Kidney (tissue), 14 donors: ENCODE results near the gene WDR81. TPM values are rescaled to one million over a fixed set of nuclear protein-coding genes. Genes with fewer than 3 reads are reported as not detected.

ENCODE experiments used
- DNase-seq, 5 donors: peaks; one replicate each; pipeline ENCODE4 v3.0.0-alpha.2; 2013 to 2020
- FAIRE-seq: peaks from 2 replicates; lab custom pipeline; 2012; peaks lifted over from hg19 to GRCh38; lab: Jason Lieb, UNC
- H3K27ac ChIP-seq, 2 donors: one replicate each; pipeline ENCODE4 v1.7.0; 2013; ENCODE audit warnings: low read depth in 2 of 2, low read length in 2 of 2, inconsistent platforms in 1 of 2
- H3K27me3 ChIP-seq: one replicate; pipeline ENCODE4 v1.7.1; 2013; ENCODE audit warnings: low read length, inconsistent platforms; ENCODE audit not compliant: control insufficient read depth, insufficient read depth
- H3K36me3 ChIP-seq, 3 donors: one replicate each; pipeline versions ENCODE4 v1.7.0 to v1.7.1; 2013; ENCODE audit warnings: low read length in 3 of 3, control low read depth in 1 of 3, inconsistent platforms in 1 of 3; ENCODE audit not compliant: insufficient read depth in 3 of 3, control insufficient read depth in 2 of 3
- H3K4me1 ChIP-seq, 3 donors: one replicate each; pipeline versions ENCODE4 v1.7.0 to v1.7.1; 2013; ENCODE audit warnings: low read length in 3 of 3, inconsistent platforms in 1 of 3, low read depth in 1 of 3; ENCODE audit not compliant: control insufficient read depth in 2 of 3, insufficient read depth in 2 of 3
- H3K4me3 ChIP-seq, 3 donors: one replicate each; pipeline versions ENCODE4 v1.7.0 to v1.8.1; 2013; ENCODE audit warnings: low read length in 3 of 3, control low read depth in 1 of 3, inconsistent platforms in 1 of 3
- H3K9ac ChIP-seq, 3 donors: one replicate each; pipeline versions ENCODE4 v1.7.0 to v1.7.1; 2013; ENCODE audit warnings: low read length in 3 of 3, control low read depth in 1 of 3, inconsistent platforms in 1 of 3
- H3K9me3 ChIP-seq, 3 donors: one replicate each; pipeline versions ENCODE4 v1.7.0 to v1.7.1; 2013; ENCODE audit warnings: low read length in 3 of 3, control low read depth in 1 of 3, inconsistent platforms in 1 of 3; ENCODE audit not compliant: control insufficient read depth in 2 of 3, insufficient read depth in 1 of 3
- intact Hi-C: fragments of 100-400 bp; cut with DNase I; formaldehyde crosslinking; loops from one replicate; pipeline ENCODE4 v1.11.1; 2022
- polyA plus RNA-seq: library from polyadenylated mRNA; stranded (reverse); fragments of 350-450 nt; fragmentation: Illumina TruSeq; extraction: RNeasy Lipid Tissue Mini Kit (QIAGEN cat#74804); gene quantifications from one replicate; pipeline ENCODE4 v1.2.3, GENCODE V29; 2014; ENCODE audit warnings: low read depth, low replicate concordance; ENCODE audit not compliant: insufficient read depth
- total RNA-seq: library from RNA; stranded (reverse); fragmentation: NEBNext Ultra II Directional; extraction: Animal tissue kit (Norgen Biotek cat#: 25700); gene quantifications from one replicate; pipeline ENCODE4 v1.2.1, GENCODE V29; 2021
- TF ChIP-seq, protein P1 (sequence below): IDR thresholded peaks from 3 replicates; pipeline ENCODE4 v1.5.1; 2012; ENCODE audit warnings: mild to moderate bottlenecking, moderate library complexity, borderline replicate concordance; ENCODE audit not compliant: insufficient read depth; ENCODE audit errors: extremely low read depth
- donor health status: control.
- donor health status: control.
- donor health status: control.
- donor health status: control.
- donor health status: control.
- donor health status: DM: yes; HTN: yes; CAD: no.
- donor health status: Normal renal cell carcinoma (clear cell type).

WDR81 gene
- total and polyA plus RNA-seq, 2 donors from 2014 or later, result 16.1 to 28.5 TPM

DNA sequence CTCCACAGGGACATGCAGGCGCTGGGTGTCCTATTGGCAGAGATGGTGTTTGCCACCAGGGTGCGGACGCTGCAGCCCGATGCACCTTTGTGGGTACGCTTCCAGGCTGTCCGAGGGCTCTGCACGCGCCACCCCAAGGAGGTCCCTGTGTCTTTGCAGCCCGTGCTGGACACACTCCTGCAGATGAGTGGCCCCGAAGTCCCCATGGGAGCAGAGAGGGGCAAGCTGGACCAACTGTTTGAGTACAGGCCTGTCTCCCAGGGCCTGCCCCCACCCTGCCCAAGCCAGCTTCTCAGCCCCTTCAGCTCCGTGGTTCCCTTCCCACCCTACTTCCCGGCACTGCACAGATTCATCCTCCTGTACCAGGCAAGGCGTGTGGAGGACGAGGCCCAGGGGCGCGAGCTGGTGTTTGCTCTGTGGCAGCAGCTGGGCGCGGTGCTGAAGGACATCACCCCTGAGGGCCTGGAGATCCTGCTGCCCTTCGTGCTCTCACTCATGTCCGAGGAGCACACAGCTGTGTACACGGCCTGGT lies 2.8 kb downstream of the WDR81 start:
- no peaks in the 10 kb centered on the region for H3K36me3 ChIP-seq
- no peak overlapping the region for H3K4me3 ChIP-seq
- FAIRE-seq (no peak), DNase-seq (peak in 2 of 5 donors; percentile 32 to 75)
- no peaks in the 10 kb centered on the region for H3K9me3 ChIP-seq
- H3K9ac ChIP-seq, result no peak overlapping the region
- H3K4me1 ChIP-seq, result peaks cover 0 to 32% (median 0%) of the 10 kb centered on the region in 3 donors
- H3K27ac ChIP-seq, result no peak overlapping the region
- H3K27me3 ChIP-seq, result no peaks in the 10 kb centered on the region
- intact Hi-C loops, result loop anchor here (10.0 kb wide), 1 partner anchor 47 kb away; no protein-coding TSS in a partner anchor
- TF ChIP-seq, protein P1, sequence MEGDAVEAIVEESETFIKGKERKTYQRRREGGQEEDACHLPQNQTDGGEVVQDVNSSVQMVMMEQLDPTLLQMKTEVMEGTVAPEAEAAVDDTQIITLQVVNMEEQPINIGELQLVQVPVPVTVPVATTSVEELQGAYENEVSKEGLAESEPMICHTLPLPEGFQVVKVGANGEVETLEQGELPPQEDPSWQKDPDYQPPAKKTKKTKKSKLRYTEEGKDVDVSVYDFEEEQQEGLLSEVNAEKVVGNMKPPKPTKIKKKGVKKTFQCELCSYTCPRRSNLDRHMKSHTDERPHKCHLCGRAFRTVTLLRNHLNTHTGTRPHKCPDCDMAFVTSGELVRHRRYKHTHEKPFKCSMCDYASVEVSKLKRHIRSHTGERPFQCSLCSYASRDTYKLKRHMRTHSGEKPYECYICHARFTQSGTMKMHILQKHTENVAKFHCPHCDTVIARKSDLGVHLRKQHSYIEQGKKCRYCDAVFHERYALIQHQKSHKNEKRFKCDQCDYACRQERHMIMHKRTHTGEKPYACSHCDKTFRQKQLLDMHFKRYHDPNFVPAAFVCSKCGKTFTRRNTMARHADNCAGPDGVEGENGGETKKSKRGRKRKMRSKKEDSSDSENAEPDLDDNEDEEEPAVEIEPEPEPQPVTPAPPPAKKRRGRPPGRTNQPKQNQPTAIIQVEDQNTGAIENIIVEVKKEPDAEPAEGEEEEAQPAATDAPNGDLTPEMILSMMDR, result no peak

DNA sequence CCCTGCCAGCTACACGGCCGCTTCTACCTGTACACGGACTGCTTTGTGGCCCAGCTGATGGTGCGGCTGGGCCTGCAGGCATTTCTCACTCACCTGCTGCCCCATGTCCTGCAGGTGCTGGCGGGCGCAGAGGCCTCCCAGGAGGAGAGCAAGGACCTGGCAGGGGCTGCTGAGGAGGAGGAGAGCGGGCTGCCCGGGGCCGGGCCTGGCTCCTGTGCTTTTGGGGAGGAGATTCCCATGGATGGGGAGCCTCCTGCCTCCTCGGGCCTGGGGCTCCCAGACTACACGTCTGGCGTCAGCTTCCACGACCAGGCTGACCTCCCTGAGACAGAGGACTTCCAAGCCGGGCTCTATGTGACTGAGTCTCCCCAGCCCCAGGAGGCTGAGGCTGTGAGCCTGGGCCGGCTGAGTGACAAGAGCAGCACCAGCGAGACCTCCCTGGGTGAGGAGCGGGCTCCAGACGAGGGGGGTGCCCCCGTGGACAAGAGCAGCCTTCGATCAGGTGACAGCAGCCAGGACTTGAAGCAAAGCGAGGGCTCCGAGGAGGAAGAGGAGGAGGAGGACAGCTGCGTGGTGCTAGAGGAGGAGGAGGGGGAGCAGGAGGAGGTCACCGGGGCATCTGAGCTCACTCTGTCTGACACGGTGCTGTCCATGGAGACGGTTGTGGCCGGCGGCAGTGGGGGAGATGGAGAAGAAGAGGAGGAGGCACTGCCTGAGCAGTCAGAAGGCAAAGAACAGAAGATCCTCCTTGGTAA lies 3.5 kb downstream of the WDR81 start:
- FAIRE-seq (no peak), DNase-seq (peak in 4 of 5 donors; percentile 28 to 68 (median 64))
- peaks cover 0 to under 1% (median 0%) of the 10 kb centered on the region in 3 donors for H3K36me3 ChIP-seq
- intact Hi-C loops, result loop anchor here (10.0 kb wide), 1 partner anchor 47 kb away; no protein-coding TSS in a partner anchor
- H3K9ac ChIP-seq, result no peak overlapping the region
- H3K4me1 ChIP-seq, result peaks cover 0 to 29% (median 0%) of the 10 kb centered on the region in 3 donors
- TF ChIP-seq, protein P1, result no peak
- H3K27ac ChIP-seq, result no peak overlapping the region
- H3K4me3 ChIP-seq, result no peak overlapping the region
- H3K27me3 ChIP-seq, result no peaks in the 10 kb centered on the region
- no peaks in the 10 kb centered on the region for H3K9me3 ChIP-seq

DNA sequence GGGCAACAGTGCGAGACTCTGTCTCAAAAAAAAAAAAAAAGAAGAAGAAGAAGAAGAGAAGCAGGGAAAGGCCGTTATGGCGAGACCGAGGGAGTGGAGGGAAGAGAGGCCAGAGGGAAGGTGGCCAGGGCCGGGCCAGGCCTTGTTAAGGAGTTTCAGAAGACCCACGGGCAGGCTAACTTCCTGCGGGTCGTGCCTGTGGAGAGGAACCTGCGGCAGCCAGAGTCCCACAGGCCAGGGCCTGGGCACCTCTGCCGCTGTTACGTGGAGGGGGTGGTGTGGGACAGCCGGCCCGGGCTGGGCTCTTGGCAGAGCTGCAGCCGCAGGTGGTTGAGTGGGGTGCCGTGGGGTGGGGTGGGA lies 5.4 kb downstream of the WDR81 start:
- no peak for DNase-seq
- peaks cover 0 to 26% (median 0%) of the 10 kb centered on the region in 3 donors for H3K4me1 ChIP-seq
- intact Hi-C loops, result loop anchor here (10.0 kb wide), 1 partner anchor 45 kb away; no protein-coding TSS in a partner anchor
- no peaks in the 10 kb centered on the region for H3K9me3 ChIP-seq
- no peak overlapping the region for H3K9ac ChIP-seq
- H3K27ac ChIP-seq, result peak overlapping the region in 1 of 2 donors; percentile 84
- H3K36me3 ChIP-seq, result peaks cover 0 to 3% (median 3%) of the 10 kb centered on the region in 3 donors
- no peak overlapping the region for H3K4me3 ChIP-seq
- FAIRE-seq, result no peak
- no peaks in the 10 kb centered on the region for H3K27me3 ChIP-seq
- TF ChIP-seq, protein P1, result no peak
